ENCODE data around the gene USP51. TPM values are rescaled to one million over a fixed set of nuclear protein-coding genes. Genes with fewer than 3 reads are reported as not detected.

The USP51 gene
- total RNA-seq, 1 experiment from 2014 or later = 2.2 TPM

Small RNA genes lying within 50 kb of the gene (small RNA-seq; reads per million reads assigned to genes)
- gene MIR4536-2 = not detected

Other genes with a start within 250 kb of the USP51 start
- not detected in 2 replicates for gene PAGE3, start 224.9 kb downstream of the USP51 start, total RNA-seq (2014; rRNA removed; shearing (Covaris generic); ENCODE audit: low replicate concordance)
- gene MAGEH1, start 37.7 kb downstream of the USP51 start, total RNA-seq (2014; rRNA removed; shearing (Covaris generic); ENCODE audit: low replicate concordance) = 16.4 and 24.1 TPM in 2 replicates
- gene FOXR2, start 133.6 kb upstream of the USP51 start, total RNA-seq (2014; rRNA removed; shearing (Covaris generic); ENCODE audit: low replicate concordance) = not detected in 2 replicates
- 10.4 and 12.0 TPM in 2 replicates for gene RRAGB, start 227.9 kb upstream of the USP51 start, total RNA-seq (2014; rRNA removed; shearing (Covaris generic); ENCODE audit: low replicate concordance)